HepG2 (cell line): ENCODE data around the gene CCDC8. TPM values are rescaled to one million over a fixed set of nuclear protein-coding genes. Genes with fewer than 3 reads are reported as not detected.
A peak's percentile ranks its signal among the peaks of the same experiment; 100 is the strongest.

Experiments used
- CBX5 ChIP-seq: sonication (generic); formaldehyde crosslinking; IDR thresholded peaks from 2 replicates; pipeline ENCODE4 v1.4.0; 2020; ENCODE audit warnings: missing genetic modification reagents, borderline replicate concordance
- DR1 ChIP-seq: sonication (generic); formaldehyde crosslinking; IDR thresholded peaks from 2 replicates; pipeline ENCODE4 v1.8.0; 2021; ENCODE audit warnings: mild to moderate bottlenecking, missing genetic modification reagents, inconsistent platforms
- HOXA3 ChIP-seq: sonication (generic); formaldehyde crosslinking; IDR thresholded peaks from 2 replicates; pipeline ENCODE4 v1.5.0; 2020; ENCODE audit warnings: missing genetic modification reagents
- IRF1 ChIP-seq: sonication (generic); formaldehyde crosslinking; IDR thresholded peaks from 2 replicates; pipeline ENCODE4 v1.4.0; 2020; ENCODE audit warnings: low read depth, mild to moderate bottlenecking, missing genetic modification reagents
- JARID2 ChIP-seq: sonication (generic); formaldehyde crosslinking; IDR thresholded peaks from 2 replicates; pipeline ENCODE4 v1.8.1; 2023; ENCODE audit warnings: missing genetic modification reagents, inconsistent platforms; ENCODE audit not compliant: insufficient replicate concordance
- NR2F6 ChIP-seq, 2 experiments: IDR thresholded peaks; 2 replicates each; pipeline ENCODE4 v1.6.1; 2016; ENCODE audit warnings: antibody characterized with exemption in 1 of 2, mild to moderate bottlenecking in 1 of 2
- PLRG1 ChIP-seq: fragments of 450-650 bp; conservative IDR thresholded peaks from 2 replicates; pipeline ENCODE4 v1.6.1; 2016
- SATB2 ChIP-seq: sonication (generic); formaldehyde crosslinking; IDR thresholded peaks from 2 replicates; pipeline ENCODE4 v1.5.0; 2020; ENCODE audit warnings: missing genetic modification reagents
- SMAD9 ChIP-seq: sonication (generic); formaldehyde crosslinking; IDR thresholded peaks from 2 replicates; pipeline ENCODE4 v1.5.1; 2020; ENCODE audit warnings: mild to moderate bottlenecking, missing genetic modification reagents
- SOX13 ChIP-seq, 3 experiments: fragments of 450-650 bp in 1 of 3; sonication (generic) in 1 of 3; formaldehyde crosslinking in 1 of 3; IDR thresholded peaks in 2 of 3; conservative IDR thresholded peaks in 1 of 3; 2 replicates each; pipeline versions ENCODE4 v1.5.0 to v1.6.1; 2016 to 2020; ENCODE audit warnings: antibody characterized with exemption in 1 of 3, mild to moderate bottlenecking in 1 of 3, missing compliant biosample characterization in 1 of 3, missing genetic modification reagents in 1 of 3, moderate library complexity in 1 of 3
- ZNF24 ChIP-seq: fragments of 450-650 bp; IDR thresholded peaks from 2 replicates; pipeline ENCODE4 v1.6.1; 2017; ENCODE audit warnings: antibody characterized with exemption, mild to moderate bottlenecking
- ZNF253 ChIP-seq: sonication (generic); formaldehyde crosslinking; IDR thresholded peaks from 2 replicates; pipeline ENCODE4 v1.8.0; 2022; ENCODE audit warnings: mild to moderate bottlenecking, missing genetic modification reagents, borderline replicate concordance
- ZNF256 ChIP-seq: sonication (generic); formaldehyde crosslinking; conservative IDR thresholded peaks from 2 replicates; pipeline ENCODE4 v1.4.0; 2020; ENCODE audit warnings: missing genetic modification reagents
- ZNF264 ChIP-seq: sonication (generic); formaldehyde crosslinking; IDR thresholded peaks from 2 replicates; pipeline ENCODE4 v1.4.0; 2020; ENCODE audit warnings: missing genetic modification reagents
- ZNF335 ChIP-seq: sonication (generic); formaldehyde crosslinking; IDR thresholded peaks from 2 replicates; pipeline ENCODE4 v1.4.0; 2020; ENCODE audit warnings: missing genetic modification reagents
- ZNF367 ChIP-seq: sonication (generic); formaldehyde crosslinking; IDR thresholded peaks from 2 replicates; pipeline ENCODE4 v1.4.0; 2020; ENCODE audit warnings: missing genetic modification reagents, borderline replicate concordance
- ZNF382 ChIP-seq: sonication (generic); formaldehyde crosslinking; IDR thresholded peaks from 2 replicates; pipeline ENCODE4 v1.5.0; 2020; ENCODE audit warnings: missing genetic modification reagents, mild to moderate bottlenecking, borderline replicate concordance
- ZNF616 ChIP-seq: sonication (generic); formaldehyde crosslinking; IDR thresholded peaks from 2 replicates; pipeline ENCODE4 v1.5.0; 2020; ENCODE audit warnings: low read depth, mild to moderate bottlenecking, missing genetic modification reagents
- ZNF629 ChIP-seq: sonication (generic); formaldehyde crosslinking; conservative IDR thresholded peaks from 2 replicates; pipeline ENCODE4 v1.5.0; 2020; ENCODE audit warnings: missing genetic modification reagents
- ZNF7 ChIP-seq: IDR thresholded peaks from 2 replicates; pipeline ENCODE4 v1.6.1; 2016; ENCODE audit warnings: missing biosample characterization, missing genetic modification reagents
- ZNF775 ChIP-seq: sonication (generic); formaldehyde crosslinking; IDR thresholded peaks from 2 replicates; pipeline ENCODE4 v1.4.0; 2020; ENCODE audit warnings: missing genetic modification reagents, mild to moderate bottlenecking, moderate library complexity, borderline replicate concordance
- ZNF784 ChIP-seq: sonication (generic); formaldehyde crosslinking; IDR thresholded peaks from 2 replicates; pipeline ENCODE4 v1.5.1; 2020; ENCODE audit warnings: missing genetic modification reagents, mild to moderate bottlenecking, borderline replicate concordance
- polyA plus RNA-seq, 8 experiments: library from polyadenylated mRNA; depleted of rRNA in 3 of 8; stranded (reverse) in 7 of 8; unstranded in 1 of 8; fragments of >200 nt; fragmentation: Illumina TruSeq in 4 of 8; extraction: Trizol in 4 of 8; gene quantifications; 2 replicates each; pipeline versions ENCODE4 v1.2.1 to v1.2.3, GENCODE V29; 2011 to 2016; ENCODE audit warnings: low read depth in 4 of 8, missing spikeins in 1 of 8, mixed read lengths in 1 of 8; ENCODE audit not compliant: insufficient read depth in 1 of 8
- total RNA-seq, 5 experiments: library from RNA; depleted of rRNA; stranded (reverse); fragments of >200 nt; fragmentation: Illumina TruSeq; extraction: Trizol; gene quantifications; 2 replicates each; pipeline ENCODE4 v1.2.3, GENCODE V29; 2016; ENCODE audit warnings: low read depth in 1 of 5
- TF ChIP-seq, protein P1 (sequence below): sonication (generic); formaldehyde crosslinking; IDR thresholded peaks from 2 replicates; pipeline ENCODE4 v1.5.1; 2020; ENCODE audit warnings: mild to moderate bottlenecking, missing genetic modification reagents, moderate library complexity
- TF ChIP-seq, protein P2 (sequence below): sonication (generic); formaldehyde crosslinking; IDR thresholded peaks from 2 replicates; pipeline ENCODE4 v1.5.1; 2020; ENCODE audit warnings: missing genetic modification reagents, mild to moderate bottlenecking, borderline replicate concordance

CCDC8 gene
- total and polyA plus RNA-seq, 2 of the 13 experiments (the other 11 are each of a cell fraction or from before 2014, with no cell fraction given), result 0.04 TPM; not detected in 1

- TF ChIP-seq SMAD9 (CRISPR knock-in tag) (no peak), IRF1 (CRISPR knock-in tag) (no peak), ZNF7 (no peak), PLRG1 (no peak), HOXA3 (CRISPR knock-in tag) (0 out of 2 replicates have a peak, but pooled peaks have one; percentile 34), DR1 (no peak), ZNF253 (CRISPR knock-in tag) (no peak), SATB2 (CRISPR knock-in tag) (no peak), NR2F6 (IDR thresholded peaks at IDR 0.05) (no peak), NR2F6 (CRISPR knock-in tag; IDR thresholded peaks at IDR 0.05) (no peak), SOX13 (IDR thresholded peaks at IDR 0.05) (no peak), SOX13 (CRISPR knock-in tag; conservative IDR thresholded peaks at IDR 0.05 in 1 of 2, IDR thresholded peaks at IDR 0.05 in 1 of 2) (no peak), ZNF382 (CRISPR knock-in tag) (no peak), ZNF629 (CRISPR knock-in tag) (no peak), ZNF264 (no peak), ZNF335 (CRISPR knock-in tag) (peak; percentile 66; the same call in 1 of the 2 replicates), JARID2 (CRISPR knock-in tag) (no peak), CBX5 (CRISPR knock-in tag) (no peak), ZNF24 (no peak), ZNF616 (CRISPR knock-in tag) (no peak), ZNF367 (CRISPR knock-in tag) (no peak), ZNF784 (CRISPR knock-in tag) (no peak), ZNF775 (CRISPR knock-in tag) (no peak), ZNF256 (CRISPR knock-in tag) (no peak)
- TF ChIP-seq, protein P1, sequence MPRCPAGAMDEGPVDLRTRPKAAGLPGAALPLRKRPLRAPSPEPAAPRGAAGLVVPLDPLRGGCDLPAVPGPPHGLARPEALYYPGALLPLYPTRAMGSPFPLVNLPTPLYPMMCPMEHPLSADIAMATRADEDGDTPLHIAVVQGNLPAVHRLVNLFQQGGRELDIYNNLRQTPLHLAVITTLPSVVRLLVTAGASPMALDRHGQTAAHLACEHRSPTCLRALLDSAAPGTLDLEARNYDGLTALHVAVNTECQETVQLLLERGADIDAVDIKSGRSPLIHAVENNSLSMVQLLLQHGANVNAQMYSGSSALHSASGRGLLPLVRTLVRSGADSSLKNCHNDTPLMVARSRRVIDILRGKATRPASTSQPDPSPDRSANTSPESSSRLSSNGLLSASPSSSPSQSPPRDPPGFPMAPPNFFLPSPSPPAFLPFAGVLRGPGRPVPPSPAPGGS, result 0 out of 2 replicates have a peak, but pooled peaks have one; percentile 59
- TF ChIP-seq, protein P2, sequence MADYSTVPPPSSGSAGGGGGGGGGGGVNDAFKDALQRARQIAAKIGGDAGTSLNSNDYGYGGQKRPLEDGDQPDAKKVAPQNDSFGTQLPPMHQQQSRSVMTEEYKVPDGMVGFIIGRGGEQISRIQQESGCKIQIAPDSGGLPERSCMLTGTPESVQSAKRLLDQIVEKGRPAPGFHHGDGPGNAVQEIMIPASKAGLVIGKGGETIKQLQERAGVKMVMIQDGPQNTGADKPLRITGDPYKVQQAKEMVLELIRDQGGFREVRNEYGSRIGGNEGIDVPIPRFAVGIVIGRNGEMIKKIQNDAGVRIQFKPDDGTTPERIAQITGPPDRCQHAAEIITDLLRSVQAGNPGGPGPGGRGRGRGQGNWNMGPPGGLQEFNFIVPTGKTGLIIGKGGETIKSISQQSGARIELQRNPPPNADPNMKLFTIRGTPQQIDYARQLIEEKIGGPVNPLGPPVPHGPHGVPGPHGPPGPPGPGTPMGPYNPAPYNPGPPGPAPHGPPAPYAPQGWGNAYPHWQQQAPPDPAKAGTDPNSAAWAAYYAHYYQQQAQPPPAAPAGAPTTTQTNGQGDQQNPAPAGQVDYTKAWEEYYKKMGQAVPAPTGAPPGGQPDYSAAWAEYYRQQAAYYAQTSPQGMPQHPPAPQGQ (CRISPR knock-in tag), result no peak
These were observed 13.3 kb upstream of the CCDC8 start (continued) for GRCh38 chr19:46426506-46427162.
